Measurements from ENCODE around the gene CDK6.

CDK6 gene

GRCh38 chr7:92845736-92846135, 9.4 kb upstream of the CDK6 start:
- no peak for DNase-seq (ENCODE audit: low spot score)

- no peak for DNase-seq (ENCODE audit: low spot score)
Measured at GRCh38 chr7:92843781-92844180, 7.4 kb upstream of the CDK6 start.

GRCh38 chr7:92843034-92843760, 6.8 kb upstream of the CDK6 start:
- DNase-seq (ENCODE audit: low spot score): no peak

- DNase-seq (ENCODE audit: low spot score): no peak
Measured at GRCh38 chr7:92841192-92841591, 4.8 kb upstream of the CDK6 start.

- no peak for DNase-seq (ENCODE audit: low spot score)
Measured at GRCh38 chr7:92840316-92840715, 3.9 kb upstream of the CDK6 start.

- DNase-seq (ENCODE audit: low spot score): no peak
Measured at GRCh38 chr7:92839901-92840300, 3.5 kb upstream of the CDK6 start.

GRCh38 chr7:92838934-92839333, 2.6 kb upstream of the CDK6 start:
- no peak for DNase-seq (ENCODE audit: low spot score)

GRCh38 chr7:92837000-92837749, 802 bp upstream of the CDK6 start:
- DNase-seq (ENCODE audit: low spot score): no peak

GRCh38 chr7:92835851-92836488, 403 bp downstream of the CDK6 start:
- DNase-seq (ENCODE audit: low spot score): peak; percentile 24

GRCh38 chr7:92835261-92835850, 1.0 kb downstream of the CDK6 start:
- peak; percentile 62 for DNase-seq (ENCODE audit: low spot score)

GRCh38 chr7:92834507-92835260, 1.7 kb downstream of the CDK6 start:
- peak; percentile 28 for DNase-seq (ENCODE audit: low spot score)

GRCh38 chr7:92833766-92834506, 2.4 kb downstream of the CDK6 start:
- peak; percentile 75 for DNase-seq (ENCODE audit: low spot score)

- DNase-seq (ENCODE audit: low spot score): peak; percentile 81
Measured at GRCh38 chr7:92833024-92833765, 3.2 kb downstream of the CDK6 start.

GRCh38 chr7:92832534-92833023, 3.8 kb downstream of the CDK6 start:
- DNase-seq (ENCODE audit: low spot score): no peak

GRCh38 chr7:92831716-92832533, 4.4 kb downstream of the CDK6 start:
- no peak for DNase-seq (ENCODE audit: low spot score)

- DNase-seq (ENCODE audit: low spot score): no peak
Measured at GRCh38 chr7:92830532-92831110, 5.8 kb downstream of the CDK6 start.

GRCh38 chr7:92830027-92830426, 6.3 kb downstream of the CDK6 start:
- DNase-seq (ENCODE audit: low spot score): no peak

- DNase-seq (ENCODE audit: low spot score): no peak
Measured at GRCh38 chr7:92827464-92828120, 8.8 kb downstream of the CDK6 start.
